Activated T-cell treated with anti-CD3 and anti-CD28 coated beads, Interleukin-2, amount 50 U/mL, for 1 hour (primary cell): ENCODE measurements around the gene SERINC5.
A peak's percentile ranks its signal among the peaks of the same experiment; 100 is the strongest.

Experiments
- DNase-seq: peaks from one replicate; pipeline ENCODE4 v3.0.0-alpha.2; 2020

SERINC5 gene

DNA sequence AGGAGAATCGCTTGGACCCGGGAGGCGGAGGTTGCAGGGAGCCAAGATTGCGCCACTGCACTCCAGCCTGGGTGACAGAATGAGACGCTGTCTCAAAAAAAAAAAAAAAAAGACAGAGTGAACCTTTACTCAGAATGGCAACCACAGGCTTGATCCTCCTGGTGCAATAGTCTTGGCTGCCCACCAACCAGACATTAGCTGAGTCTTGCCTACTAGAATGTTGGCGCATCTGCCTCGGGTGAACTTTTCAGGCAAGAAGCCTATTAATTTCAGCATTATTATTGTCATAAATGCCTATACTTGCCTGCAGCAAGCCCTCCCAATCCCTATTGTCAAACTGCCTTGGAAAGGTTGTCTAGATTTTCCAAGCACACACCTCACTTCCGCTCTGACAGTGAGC, 4.2 kb downstream of the SERINC5 start:
- DNase-seq = no peak

DNA sequence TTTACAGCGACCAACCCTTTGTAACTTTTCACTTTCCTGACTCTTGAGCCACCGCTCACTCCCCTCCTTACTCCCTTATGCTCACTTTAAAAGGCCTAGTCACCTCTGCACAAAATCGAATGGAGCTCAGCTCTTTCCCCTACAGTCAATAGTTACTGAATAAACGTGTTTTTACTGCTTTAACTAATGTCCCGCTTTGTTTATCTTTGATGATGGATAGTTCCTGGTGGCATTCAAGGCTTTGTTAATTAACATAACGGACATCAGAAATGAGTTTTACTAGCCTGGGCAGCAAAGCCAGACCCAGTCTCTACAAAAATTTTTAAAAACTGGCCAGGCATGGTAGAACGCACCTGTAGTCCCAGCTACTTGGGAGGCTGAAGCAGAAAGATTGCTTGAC, 5.0 kb downstream of the SERINC5 start:
- no peak for DNase-seq

- DNase-seq = no peak
Observed at GRCh38 chr5:80249901-80250300, 5.9 kb downstream of the SERINC5 start.

DNA sequence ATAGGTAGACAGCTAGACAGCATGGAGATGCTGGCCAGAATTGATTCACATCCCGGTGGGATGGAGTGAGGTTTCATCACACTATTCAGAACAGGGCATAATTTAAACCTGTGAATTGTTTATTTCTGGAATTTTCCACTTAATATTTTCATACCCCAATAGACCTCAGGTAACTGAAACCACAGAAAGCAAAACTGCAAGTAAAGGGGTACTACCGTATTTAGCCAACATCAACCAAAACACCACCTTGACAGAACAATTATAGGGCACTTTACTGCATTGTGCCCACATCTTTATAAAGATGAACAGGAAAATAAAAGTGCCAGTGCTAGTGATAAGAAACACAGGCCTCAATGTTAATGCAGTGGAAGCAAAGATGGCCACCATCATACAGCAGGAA, 7.5 kb downstream of the SERINC5 start:
- no peak for DNase-seq

DNA sequence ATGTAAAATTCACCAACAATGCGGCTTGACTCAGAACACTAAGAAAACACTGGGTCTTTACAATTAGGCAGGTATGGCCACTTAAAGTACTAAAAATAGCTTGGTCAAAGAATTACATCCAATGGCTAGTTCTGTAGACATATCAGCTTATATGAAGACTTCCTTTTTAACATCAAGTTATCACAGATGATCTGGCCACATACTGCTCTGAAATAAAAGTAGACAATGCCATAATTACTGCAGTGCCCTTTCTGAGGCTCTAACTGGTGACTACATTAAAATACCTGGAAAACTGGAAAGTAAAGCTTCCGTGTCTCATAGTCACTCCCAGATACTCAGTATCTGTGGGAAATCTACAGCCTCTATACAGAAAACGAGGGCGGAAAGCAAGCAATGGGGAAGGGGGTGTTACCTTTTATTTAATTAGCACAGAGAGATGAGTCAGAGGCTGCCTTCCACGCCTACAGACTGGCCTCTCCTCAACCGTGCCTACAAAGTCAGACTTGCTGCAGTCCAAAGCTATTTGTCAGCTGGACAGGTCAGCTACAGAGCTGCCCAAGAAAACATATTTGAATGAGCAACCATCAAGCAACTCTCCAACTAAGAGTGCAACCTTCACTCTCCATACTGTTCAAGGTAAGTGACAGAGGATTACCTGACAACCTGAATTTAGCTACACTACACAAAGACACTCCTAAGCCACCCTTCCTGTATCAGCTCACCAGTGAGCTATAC, 8.7 kb downstream of the SERINC5 start:
- peak; percentile 43 for DNase-seq

DNA sequence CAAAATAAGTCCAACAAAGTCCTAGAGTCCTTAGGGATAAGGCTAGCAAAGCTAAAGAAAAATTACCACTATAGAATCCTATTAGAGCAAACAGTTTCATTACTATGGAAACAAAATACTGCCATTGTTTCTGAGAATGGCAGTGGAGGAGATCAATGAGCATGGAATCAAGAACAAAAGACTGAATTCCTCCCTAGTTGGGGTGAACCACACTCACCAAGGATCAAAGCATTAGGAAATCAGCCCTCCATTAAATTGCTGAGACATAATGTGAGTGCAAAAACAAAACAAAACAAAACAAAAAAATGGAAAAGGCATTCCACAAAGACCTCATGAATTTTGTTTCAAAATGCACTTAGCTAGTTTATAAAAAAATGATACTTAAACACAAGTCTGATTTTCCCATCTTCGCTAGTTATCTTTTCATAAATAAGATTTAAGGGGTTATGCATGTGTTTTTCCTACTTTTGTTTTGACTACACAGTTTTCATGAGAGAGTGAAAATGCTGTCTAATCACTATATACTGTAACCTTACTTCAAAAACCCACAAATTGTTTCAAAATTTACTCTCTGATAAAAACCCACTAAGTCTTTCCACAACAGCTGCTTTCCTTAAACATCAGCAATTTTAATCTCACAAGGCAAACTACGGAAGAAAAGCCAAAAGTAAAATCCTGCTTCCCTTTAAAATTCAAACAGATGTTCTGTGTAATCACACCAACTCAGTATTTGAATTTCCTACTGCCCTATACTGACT, 9.7 kb downstream of the SERINC5 start:
- DNase-seq = no peak

DNA sequence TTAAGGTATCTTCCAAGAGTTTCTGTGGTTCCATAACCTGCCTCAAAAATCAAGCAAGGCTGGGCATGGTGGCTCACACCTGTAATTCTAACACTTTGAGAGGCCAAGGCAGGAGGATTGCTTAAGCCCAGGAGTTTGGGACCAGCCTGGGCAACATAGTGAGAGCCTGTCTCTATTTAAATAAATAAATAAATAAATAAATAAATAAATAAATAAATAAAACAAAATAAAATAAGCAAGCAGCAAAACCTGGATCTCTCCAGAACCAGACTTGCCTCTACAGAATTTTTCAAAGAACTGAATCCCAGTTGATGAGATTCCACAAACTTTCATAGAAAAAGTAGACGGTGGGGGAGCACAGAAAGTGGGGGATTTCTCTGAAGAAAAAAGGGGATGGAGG, 12.3 kb downstream of the SERINC5 start:
- DNase-seq = no peak

DNA sequence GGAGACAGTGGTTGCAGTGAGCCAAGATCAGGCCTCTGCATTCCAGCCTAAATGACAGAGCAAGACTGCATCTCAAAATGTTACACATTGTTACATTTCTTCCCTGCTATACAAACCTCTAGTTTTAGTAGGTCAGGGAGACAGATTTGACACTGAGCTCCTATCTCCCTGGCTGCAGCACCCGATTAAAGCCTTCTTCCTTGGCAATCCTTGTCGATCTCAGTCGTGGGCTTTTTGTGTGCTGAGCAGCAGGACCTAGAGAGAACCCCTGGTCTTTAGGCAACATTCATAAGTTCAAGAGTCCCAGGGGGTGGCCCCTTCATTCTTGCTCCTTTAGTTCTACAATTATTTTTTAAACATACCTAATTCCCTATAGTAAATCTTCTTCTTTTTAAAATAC, 13.0 kb downstream of the SERINC5 start:
- DNase-seq = no peak

DNA sequence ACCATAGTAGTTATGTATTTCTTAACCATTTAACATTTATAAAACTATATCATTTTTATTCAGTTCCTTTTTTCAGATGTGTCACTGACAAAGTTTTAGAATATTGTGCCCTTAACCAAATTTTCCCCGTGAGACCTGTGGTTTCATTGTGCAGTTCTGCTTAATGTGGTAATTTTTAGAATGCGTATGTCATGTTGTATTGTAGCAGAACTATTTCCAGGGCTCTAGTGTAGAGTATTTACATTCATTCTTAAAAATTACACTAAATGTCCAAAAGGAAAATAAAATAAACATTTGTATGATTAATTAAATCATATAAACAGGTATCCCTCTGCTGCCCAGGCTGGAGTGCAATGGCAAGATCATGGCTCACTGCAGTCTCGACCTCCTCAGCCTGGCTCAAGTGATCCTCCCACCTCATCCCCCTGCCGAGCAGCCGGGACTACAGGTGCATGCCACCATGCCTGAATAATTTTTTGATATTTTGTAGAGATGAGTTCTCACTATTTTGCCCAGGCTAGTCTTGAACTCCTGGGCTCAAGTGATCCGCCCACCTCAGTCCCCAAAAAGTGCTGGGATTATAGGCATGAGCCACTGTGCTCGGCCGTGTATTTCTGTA, 15.4 kb downstream of the SERINC5 start:
- DNase-seq = no peak

GRCh38 chr5:80239680-80240367, 16.0 kb downstream of the SERINC5 start:
- DNase-seq = no peak

GRCh38 chr5:80238778-80239679, 16.8 kb downstream of the SERINC5 start:
- no peak for DNase-seq

GRCh38 chr5:80238097-80238496, 17.8 kb downstream of the SERINC5 start:
- DNase-seq = no peak

- no peak for DNase-seq
Observed at GRCh38 chr5:80237243-80237642, 18.6 kb downstream of the SERINC5 start.

DNA sequence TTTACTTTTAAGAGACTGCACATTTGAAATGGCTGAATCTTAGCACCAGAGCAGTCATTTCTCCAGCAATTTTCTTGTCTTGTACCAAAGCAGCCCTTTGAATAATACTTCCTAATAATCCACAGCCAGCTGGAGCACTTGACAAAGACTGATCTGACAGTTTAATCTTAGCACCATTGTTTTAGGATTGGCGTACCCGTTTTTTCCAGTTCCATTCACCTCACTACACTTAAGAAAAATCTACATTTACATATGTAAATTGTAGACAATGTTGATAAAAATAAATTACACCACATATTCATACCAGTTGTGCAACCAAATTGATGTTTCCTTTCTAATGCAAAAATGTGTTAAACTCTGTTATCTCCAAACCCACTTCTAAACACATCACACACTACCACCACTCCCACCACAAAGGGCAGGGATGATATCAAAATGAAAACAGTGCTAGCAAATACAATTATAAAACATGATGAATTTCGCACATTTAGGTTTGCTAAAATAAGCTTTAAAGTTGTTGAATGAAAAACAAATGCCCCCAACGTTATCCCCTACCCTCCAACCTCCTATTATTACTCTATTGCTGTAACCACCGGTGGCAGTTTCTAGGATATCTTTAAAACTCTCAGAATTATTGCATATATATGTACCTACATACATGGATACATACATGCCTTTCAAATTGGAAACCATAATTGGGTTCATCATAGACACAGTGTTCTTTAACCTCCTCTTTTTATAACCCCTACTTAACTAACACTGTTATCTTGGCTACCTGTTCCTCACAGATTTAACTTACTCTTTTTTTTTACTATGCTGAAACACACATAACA, 21.5 kb downstream of the SERINC5 start:
- DNase-seq = no peak

GRCh38 chr5:80231693-80232092, 24.2 kb downstream of the SERINC5 start:
- no peak for DNase-seq

- DNase-seq = no peak
Observed at GRCh38 chr5:80231243-80231642, 24.6 kb downstream of the SERINC5 start.

DNA sequence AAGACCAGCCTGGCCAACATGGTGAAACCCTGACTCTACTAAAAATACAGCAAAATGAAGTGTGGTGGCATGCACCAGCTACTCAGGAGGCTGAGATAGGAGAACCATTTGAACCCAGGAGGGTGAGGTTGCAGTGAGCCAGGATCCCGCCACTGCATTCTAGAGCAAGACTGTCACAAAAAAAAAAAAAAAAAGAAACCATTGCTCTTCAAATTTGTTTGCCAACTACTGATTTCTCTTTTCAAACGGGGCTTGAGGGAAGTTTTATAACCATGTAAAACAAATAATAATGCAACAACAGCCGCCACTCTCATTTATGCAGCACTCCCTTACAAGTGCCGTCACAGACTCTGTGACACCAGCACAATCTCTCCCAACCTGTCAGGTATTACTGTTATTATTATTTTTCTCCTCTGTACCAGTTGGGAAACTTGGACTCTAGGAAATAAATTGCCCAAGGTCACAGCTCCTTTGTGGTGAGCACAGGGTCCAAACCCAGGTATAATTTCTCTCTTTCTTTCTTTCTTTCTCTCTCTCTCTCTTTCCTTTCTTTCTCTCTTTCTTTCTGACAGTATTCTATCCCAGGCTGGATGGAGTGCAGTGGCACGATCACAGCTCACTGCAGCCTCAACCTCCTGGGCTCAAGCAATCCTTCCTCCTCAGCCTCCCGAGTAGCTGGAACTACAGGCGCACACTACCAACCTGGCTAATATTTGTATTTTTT, 25.4 kb downstream of the SERINC5 start:
- no peak for DNase-seq

- DNase-seq = no peak
Observed at GRCh38 chr5:80229902-80230255, 26.0 kb downstream of the SERINC5 start.

- no peak for DNase-seq
Observed at GRCh38 chr5:80227979-80228596, 27.8 kb downstream of the SERINC5 start.

DNA sequence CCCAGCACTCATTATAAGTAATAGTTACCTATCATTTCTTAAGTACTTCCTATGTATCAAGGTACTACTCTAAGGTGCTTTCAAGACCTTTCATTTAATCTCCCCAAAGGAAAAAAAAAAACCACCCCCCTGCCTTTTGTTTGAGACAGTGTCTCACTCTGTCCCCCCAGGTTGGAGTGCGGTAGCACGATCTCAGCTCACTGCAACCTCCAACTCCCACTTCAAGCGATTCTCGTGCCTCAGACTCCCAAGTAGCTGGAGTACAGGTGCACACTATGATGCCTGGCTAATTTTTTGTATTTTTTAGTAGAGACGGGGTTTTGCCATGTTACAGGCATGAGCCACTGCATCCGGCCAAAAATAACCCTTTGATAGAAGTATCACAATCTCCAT, 29.9 kb downstream of the SERINC5 start:
- no peak for DNase-seq
